ENCODE data around the gene CLK3.

DNA sequence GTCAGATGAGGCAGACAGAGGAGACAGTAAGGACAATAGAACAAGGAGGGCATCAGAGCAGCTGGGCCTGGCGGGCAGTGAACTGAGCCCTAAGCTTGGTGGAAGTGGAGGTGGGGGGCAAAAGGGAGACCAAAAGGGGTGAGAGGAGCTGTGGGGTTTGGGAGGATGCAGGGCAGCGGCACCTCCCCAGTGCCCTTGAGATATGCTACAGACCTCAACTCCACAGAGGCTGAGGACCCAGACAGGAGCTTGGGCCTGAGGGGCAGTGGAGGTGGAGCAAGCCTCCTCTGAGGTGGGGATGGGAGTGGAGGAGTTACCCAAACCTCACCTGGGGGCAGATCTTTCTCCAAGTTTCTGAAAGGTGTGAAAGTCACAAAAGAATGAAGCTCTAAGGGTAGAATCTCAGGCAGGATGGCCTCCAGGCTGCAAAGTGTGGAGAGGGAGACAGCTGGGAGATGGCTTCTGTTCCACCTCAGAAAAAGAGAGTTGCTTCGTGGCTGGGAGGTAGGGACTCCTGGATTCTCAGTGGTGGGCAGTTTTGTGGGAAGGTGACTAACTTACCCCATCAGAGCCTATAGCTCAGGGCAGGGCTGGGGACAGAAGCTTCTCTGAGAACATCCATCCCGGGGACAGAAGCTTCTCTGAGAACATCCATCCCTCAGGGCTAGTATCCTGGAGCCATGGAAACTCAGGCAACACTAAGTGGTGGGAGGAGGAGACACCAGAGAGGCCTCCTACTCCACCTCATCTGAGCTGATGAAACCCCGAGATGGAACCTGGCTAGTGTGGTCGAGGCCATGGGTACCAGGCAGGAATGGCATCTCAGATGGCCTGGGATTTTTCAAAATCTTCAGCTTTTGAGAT lies 2.3 kb upstream of the CLK3 start:
- TF ChIP-seq, protein P1, sequence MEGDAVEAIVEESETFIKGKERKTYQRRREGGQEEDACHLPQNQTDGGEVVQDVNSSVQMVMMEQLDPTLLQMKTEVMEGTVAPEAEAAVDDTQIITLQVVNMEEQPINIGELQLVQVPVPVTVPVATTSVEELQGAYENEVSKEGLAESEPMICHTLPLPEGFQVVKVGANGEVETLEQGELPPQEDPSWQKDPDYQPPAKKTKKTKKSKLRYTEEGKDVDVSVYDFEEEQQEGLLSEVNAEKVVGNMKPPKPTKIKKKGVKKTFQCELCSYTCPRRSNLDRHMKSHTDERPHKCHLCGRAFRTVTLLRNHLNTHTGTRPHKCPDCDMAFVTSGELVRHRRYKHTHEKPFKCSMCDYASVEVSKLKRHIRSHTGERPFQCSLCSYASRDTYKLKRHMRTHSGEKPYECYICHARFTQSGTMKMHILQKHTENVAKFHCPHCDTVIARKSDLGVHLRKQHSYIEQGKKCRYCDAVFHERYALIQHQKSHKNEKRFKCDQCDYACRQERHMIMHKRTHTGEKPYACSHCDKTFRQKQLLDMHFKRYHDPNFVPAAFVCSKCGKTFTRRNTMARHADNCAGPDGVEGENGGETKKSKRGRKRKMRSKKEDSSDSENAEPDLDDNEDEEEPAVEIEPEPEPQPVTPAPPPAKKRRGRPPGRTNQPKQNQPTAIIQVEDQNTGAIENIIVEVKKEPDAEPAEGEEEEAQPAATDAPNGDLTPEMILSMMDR (IDR thresholded peaks at IDR 0.05; ENCODE audit: low read length) = no peak
- no peak for TF ChIP-seq EZH2 (optimal IDR thresholded peaks at IDR 0.05; ENCODE audit: low read depth, low read length)
- TF ChIP-seq EZH2phosphoT487 (IDR thresholded peaks at IDR 0.05; ENCODE audit: low read length) = no peak
